Measurements from ENCODE around the gene TRAPPC6A. TPM values are rescaled to one million over a fixed set of nuclear protein-coding genes. Genes with fewer than 3 reads are reported as not detected.

TRAPPC6A gene
- total and polyA plus RNA-seq, 7 experiments from 2014 or later, result 44.6 to 174 (median 55.1) TPM

- intact Hi-C loops (cut with micrococcal nuclease), result no loop called here
- Mint-ChIP-seq H3K27ac (peak overlapping the region in 4 of 9 donors; percentile 15 to 87 (median 40)), H3K27me3 (peaks cover 0 to 21% (median 4%) of the 10 kb centered on the region in 5 donors), H3K4me1 (peaks cover 7 to 25% (median 19%) of the 10 kb centered on the region in 7 donors), H3K4me3 (no peak overlapping the region), H3K9me3 (peaks cover 0 to 4% (median 0%) of the 10 kb centered on the region in 11 donors), H3K36me3 (peaks cover 0 to 15% (median 0%) of the 10 kb centered on the region in 5 donors)
- no peak overlapping the region for H3K27ac ChIP-seq (ENCODE audit: low read depth, low read length)
- no peak for DNase-seq
- no peaks in the 10 kb centered on the region for H3K9me3 ChIP-seq (ENCODE audit: control insufficient read depth in 2 of 3, low read length in 3 of 3)
- peaks cover 7 to 20% of the 10 kb centered on the region in 2 donors for H3K4me1 ChIP-seq (ENCODE audit: control insufficient read depth in 2 of 2, insufficient read depth in 2 of 2, low read length in 2 of 2)
- peaks cover 0 to 22% (median 0%) of the 10 kb centered on the region in 3 experiments for H3K36me3 ChIP-seq (ENCODE audit: control insufficient read depth in 2 of 3, insufficient read depth in 3 of 3, low read length in 3 of 3)
- H3K4me3 ChIP-seq (ENCODE audit: low read length), result no peak overlapping the region
- H3K27me3 ChIP-seq (ENCODE audit: control insufficient read depth in 2 of 2, insufficient read depth in 2 of 2, low read length in 2 of 2), result no peaks in the 10 kb centered on the region
- POLR2A ChIA-PET, result interaction anchor here (1.2 kb wide), 1 partner anchor 23 kb away, joined by 3 read pairs; no protein-coding TSS in a partner anchor
- no peak for ATAC-seq
- CTCF ChIA-PET, result interaction anchor here (0.6 to 0.7 kb wide), 2 partner anchors 12 to 66 kb away, joined by 3 read pairs; partner anchors contain the start of gene NKPD1
Observed at GRCh38 chr19:45149129-45149528, 28.9 kb downstream of the TRAPPC6A start.

- Histone ChIP-seq H3K27me3 (ENCODE audit: control insufficient read depth in 2 of 2, insufficient read depth in 2 of 2, low read length in 2 of 2) (no peaks in the 10 kb centered on the region), H3K4me3 (ENCODE audit: low read length) (no peak overlapping the region), H3K27ac (ENCODE audit: low read depth, low read length) (no peak overlapping the region), H3K4me1 (ENCODE audit: control insufficient read depth in 2 of 2, insufficient read depth in 2 of 2, low read length in 2 of 2) (peaks cover 6 to 10% of the 10 kb centered on the region in 2 donors), H3K36me3 (ENCODE audit: control insufficient read depth in 2 of 3, insufficient read depth in 3 of 3, low read length in 3 of 3) (peaks cover 0 to 28% (median 0%) of the 10 kb centered on the region in 3 experiments), H3K9me3 (ENCODE audit: control insufficient read depth in 2 of 3, low read length in 3 of 3) (no peaks in the 10 kb centered on the region)
- CTCF ChIA-PET, result no interaction called here
- Mint-ChIP-seq H3K4me3 (no peak overlapping the region), H3K27me3 (peaks cover 0 to 15% (median 4%) of the 10 kb centered on the region in 5 donors), H3K27ac (no peak overlapping the region), H3K9me3 (peaks cover 0 to 4% (median 0%) of the 10 kb centered on the region in 11 donors), H3K4me1 (peaks cover 4 to 20% (median 14%) of the 10 kb centered on the region in 7 donors), H3K36me3 (peaks cover 0 to 13% (median 1%) of the 10 kb centered on the region in 5 donors)
- ATAC-seq (no peak), DNase-seq (no peak)
- intact Hi-C loops (cut with micrococcal nuclease), result no loop called here
- POLR2A ChIA-PET, result no interaction called here
Observed at GRCh38 chr19:45147835-45148676, 30.0 kb downstream of the TRAPPC6A start.

GRCh38 chr19:45146741-45147205 is 31.3 kb downstream of the TRAPPC6A start:
- H3K27me3 ChIP-seq (ENCODE audit: control insufficient read depth in 2 of 2, insufficient read depth in 2 of 2, low read length in 2 of 2), result no peaks in the 10 kb centered on the region
- no peaks in the 10 kb centered on the region for H3K9me3 ChIP-seq (ENCODE audit: control insufficient read depth in 2 of 3, low read length in 3 of 3)
- H3K4me3 ChIP-seq (ENCODE audit: low read length), result no peak overlapping the region
- H3K36me3 ChIP-seq (ENCODE audit: control insufficient read depth in 2 of 3, insufficient read depth in 3 of 3, low read length in 3 of 3), result peaks cover 0 to 41% (median 0%) of the 10 kb centered on the region in 3 experiments
- Mint-ChIP-seq H3K4me1 (peaks cover 0 to 13% (median 8%) of the 10 kb centered on the region in 7 donors), H3K36me3 (peaks cover 3 to 9% (median 8%) of the 10 kb centered on the region in 5 donors), H3K27ac (no peak overlapping the region), H3K9me3 (no peaks in the 10 kb centered on the region), H3K27me3 (peaks cover 0 to 10% (median 0%) of the 10 kb centered on the region in 5 donors), H3K4me3 (no peak overlapping the region)
- POLR2A ChIA-PET, result no interaction called here
- H3K4me1 ChIP-seq (ENCODE audit: control insufficient read depth in 2 of 2, insufficient read depth in 2 of 2, low read length in 2 of 2), result no peaks in the 10 kb centered on the region
- CTCF ChIA-PET, result no interaction called here
- DNase-seq, result no peak
- intact Hi-C loops (cut with micrococcal nuclease), result no loop called here
- ATAC-seq, result no peak
- no peak overlapping the region for H3K27ac ChIP-seq (ENCODE audit: low read depth, low read length)

- no peak for DNase-seq
- Mint-ChIP-seq H3K36me3 (peaks cover 3 to 13% (median 5%) of the 10 kb centered on the region in 5 donors), H3K4me1 (peaks cover 0 to 8% (median 7%) of the 10 kb centered on the region in 7 donors), H3K27ac (no peak overlapping the region), H3K9me3 (no peaks in the 10 kb centered on the region), H3K27me3 (peaks cover 0 to 5% (median 0%) of the 10 kb centered on the region in 5 donors), H3K4me3 (no peak overlapping the region)
- Histone ChIP-seq H3K27me3 (ENCODE audit: control insufficient read depth in 2 of 2, insufficient read depth in 2 of 2, low read length in 2 of 2) (no peaks in the 10 kb centered on the region), H3K4me1 (ENCODE audit: control insufficient read depth in 2 of 2, insufficient read depth in 2 of 2, low read length in 2 of 2) (no peaks in the 10 kb centered on the region), H3K36me3 (ENCODE audit: control insufficient read depth in 2 of 3, insufficient read depth in 3 of 3, low read length in 3 of 3) (peaks cover 0 to 46% (median 0%) of the 10 kb centered on the region in 3 experiments), H3K27ac (ENCODE audit: low read depth, low read length) (no peak overlapping the region), H3K9me3 (ENCODE audit: control insufficient read depth in 2 of 3, low read length in 3 of 3) (no peaks in the 10 kb centered on the region), H3K4me3 (ENCODE audit: low read length) (no peak overlapping the region)
- CTCF ChIA-PET, result no interaction called here
- no peak for ATAC-seq
- POLR2A ChIA-PET, result no interaction called here
- intact Hi-C loops (cut with micrococcal nuclease), result no loop called here
Observed at GRCh38 chr19:45146251-45146650, 31.8 kb downstream of the TRAPPC6A start.

DNA sequence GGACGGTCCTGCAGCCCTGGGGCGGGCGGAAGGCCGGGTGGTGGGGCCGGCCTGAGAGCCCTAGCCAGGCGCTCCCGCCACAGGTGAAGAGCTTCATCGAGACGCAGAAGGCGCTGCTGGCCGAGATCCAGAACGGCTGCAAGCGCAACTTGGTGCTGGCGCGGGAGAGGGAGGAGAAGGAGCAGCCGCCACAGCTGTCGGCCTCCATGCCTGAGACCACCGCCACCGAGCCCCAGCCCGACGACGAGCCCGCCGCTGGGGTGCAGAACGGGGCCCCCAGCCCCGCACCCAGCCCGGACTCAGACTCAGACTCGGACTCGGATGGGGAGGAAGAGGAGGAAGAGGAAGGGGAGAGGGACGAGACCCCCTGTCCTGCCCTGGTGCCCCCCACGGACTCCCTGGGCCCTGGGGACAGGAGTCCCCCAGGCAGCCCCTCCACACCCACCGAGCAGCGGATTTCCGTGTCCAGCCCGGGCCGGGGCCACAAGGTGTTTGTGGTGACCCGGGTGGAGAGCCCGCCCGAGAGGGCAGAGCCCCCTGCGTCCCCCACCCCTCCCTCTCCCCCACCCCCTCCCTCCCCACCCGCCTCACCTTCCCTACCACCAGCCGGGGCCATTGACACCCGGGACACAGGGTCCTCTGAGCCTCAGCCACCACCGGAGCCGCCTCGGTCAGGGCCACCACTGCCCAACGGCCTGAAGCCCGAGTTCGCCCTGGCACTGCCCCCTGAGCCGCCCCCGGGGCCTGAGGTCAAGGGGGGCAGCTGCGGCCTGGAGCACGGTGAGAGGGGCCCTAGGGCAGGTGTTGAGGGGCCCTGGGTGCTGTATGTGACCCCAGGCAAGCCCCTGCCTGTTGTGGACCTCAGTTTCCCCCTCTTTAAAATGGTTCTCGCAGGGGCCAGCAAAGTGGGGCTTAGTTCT is 32.5 kb downstream of the TRAPPC6A start:
- Histone ChIP-seq H3K4me3 (ENCODE audit: low read length) (no peak overlapping the region), H3K9me3 (ENCODE audit: control insufficient read depth in 2 of 3, low read length in 3 of 3) (no peaks in the 10 kb centered on the region), H3K27me3 (ENCODE audit: control insufficient read depth in 2 of 2, insufficient read depth in 2 of 2, low read length in 2 of 2) (no peaks in the 10 kb centered on the region), H3K4me1 (ENCODE audit: control insufficient read depth in 2 of 2, insufficient read depth in 2 of 2, low read length in 2 of 2) (no peaks in the 10 kb centered on the region), H3K27ac (ENCODE audit: low read depth, low read length) (no peak overlapping the region), H3K36me3 (ENCODE audit: control insufficient read depth in 2 of 3, insufficient read depth in 3 of 3, low read length in 3 of 3) (peaks cover 0 to 53% (median 0%) of the 10 kb centered on the region in 3 experiments)
- Mint-ChIP-seq H3K4me1 (peaks cover 0 to 8% (median 7%) of the 10 kb centered on the region in 7 donors), H3K27ac (no peak overlapping the region), H3K36me3 (peaks cover 3 to 13% (median 5%) of the 10 kb centered on the region in 5 donors), H3K9me3 (no peaks in the 10 kb centered on the region), H3K4me3 (no peak overlapping the region), H3K27me3 (peaks cover 0 to 3% (median 0%) of the 10 kb centered on the region in 5 donors)
- intact Hi-C loops (cut with micrococcal nuclease), result no loop called here
- CTCF ChIA-PET, result no interaction called here
- DNase-seq (no peak), ATAC-seq (no peak)
- POLR2A ChIA-PET, result no interaction called here

DNA sequence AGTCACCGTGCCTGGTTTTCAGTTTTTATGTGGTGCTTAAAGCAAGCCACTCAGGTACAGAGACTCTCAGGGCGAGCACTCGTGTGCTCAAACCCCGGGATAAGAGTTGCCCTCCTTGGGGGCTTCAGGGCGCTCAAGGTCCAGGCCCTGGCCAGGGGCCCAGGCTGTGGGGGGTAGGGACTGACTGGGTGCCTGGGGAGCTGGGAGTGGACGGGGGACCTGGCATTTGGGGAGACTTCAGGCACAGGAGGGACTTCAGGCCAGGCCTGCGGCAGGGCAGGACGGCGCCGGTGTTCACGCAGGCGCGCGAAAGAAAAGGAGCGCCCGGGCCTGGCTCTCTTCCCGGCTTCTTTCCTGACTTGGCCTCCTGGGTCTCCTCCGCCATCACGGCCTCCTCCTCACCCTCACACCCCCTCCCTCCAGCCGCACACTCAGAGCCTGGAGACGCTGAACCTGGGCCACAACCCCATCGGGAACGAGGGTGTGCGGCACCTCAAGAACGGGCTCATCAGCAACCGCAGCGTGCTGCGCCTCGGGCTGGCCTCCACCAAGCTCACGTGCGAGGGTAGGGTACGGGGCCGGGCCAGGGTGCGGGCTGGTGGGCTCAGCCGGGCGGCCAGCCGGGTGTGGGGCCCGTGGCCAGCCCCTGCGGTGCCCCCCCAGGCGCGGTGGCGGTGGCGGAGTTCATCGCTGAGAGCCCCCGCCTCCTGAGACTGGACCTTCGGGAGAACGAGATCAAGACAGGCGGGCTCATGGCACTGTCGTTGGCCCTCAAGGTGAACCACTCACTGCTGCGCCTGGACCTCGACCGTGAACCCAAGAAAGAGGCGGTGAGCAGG is 33.4 kb downstream of the TRAPPC6A start:
- Mint-ChIP-seq H3K27ac (no peak overlapping the region), H3K36me3 (peaks cover 3 to 13% (median 5%) of the 10 kb centered on the region in 5 donors), H3K4me3 (no peak overlapping the region), H3K27me3 (no peaks in the 10 kb centered on the region), H3K9me3 (no peaks in the 10 kb centered on the region), H3K4me1 (peaks cover 0 to 7% (median 7%) of the 10 kb centered on the region in 7 donors)
- ChIA-PET POLR2A (no interaction called here), CTCF (no interaction called here)
- Histone ChIP-seq H3K4me1 (ENCODE audit: control insufficient read depth in 2 of 2, insufficient read depth in 2 of 2, low read length in 2 of 2) (no peaks in the 10 kb centered on the region), H3K36me3 (ENCODE audit: control insufficient read depth in 2 of 3, insufficient read depth in 3 of 3, low read length in 3 of 3) (peaks cover 0 to 56% (median 0%) of the 10 kb centered on the region in 3 experiments), H3K27ac (ENCODE audit: low read depth, low read length) (no peak overlapping the region), H3K4me3 (ENCODE audit: low read length) (no peak overlapping the region), H3K9me3 (ENCODE audit: control insufficient read depth in 2 of 3, low read length in 3 of 3) (no peaks in the 10 kb centered on the region), H3K27me3 (ENCODE audit: control insufficient read depth in 2 of 2, insufficient read depth in 2 of 2, low read length in 2 of 2) (no peaks in the 10 kb centered on the region)
- ATAC-seq (no peak), DNase-seq (no peak)
- intact Hi-C loops (cut with micrococcal nuclease), result no loop called here
